GM12873 (cell line): ENCODE measurements around the gene UCKL1.

Experiments
- TF ChIP-seq, protein P1 (sequence below): IDR thresholded peaks from 2 replicates; pipeline ENCODE4 v1.5.1; 2012; ENCODE audit warnings: low read depth, mild to moderate bottlenecking, moderate library complexity, low read length, control low read depth; ENCODE audit not compliant: insufficient read depth; ENCODE audit errors: missing control alignments

UCKL1 gene

DNA sequence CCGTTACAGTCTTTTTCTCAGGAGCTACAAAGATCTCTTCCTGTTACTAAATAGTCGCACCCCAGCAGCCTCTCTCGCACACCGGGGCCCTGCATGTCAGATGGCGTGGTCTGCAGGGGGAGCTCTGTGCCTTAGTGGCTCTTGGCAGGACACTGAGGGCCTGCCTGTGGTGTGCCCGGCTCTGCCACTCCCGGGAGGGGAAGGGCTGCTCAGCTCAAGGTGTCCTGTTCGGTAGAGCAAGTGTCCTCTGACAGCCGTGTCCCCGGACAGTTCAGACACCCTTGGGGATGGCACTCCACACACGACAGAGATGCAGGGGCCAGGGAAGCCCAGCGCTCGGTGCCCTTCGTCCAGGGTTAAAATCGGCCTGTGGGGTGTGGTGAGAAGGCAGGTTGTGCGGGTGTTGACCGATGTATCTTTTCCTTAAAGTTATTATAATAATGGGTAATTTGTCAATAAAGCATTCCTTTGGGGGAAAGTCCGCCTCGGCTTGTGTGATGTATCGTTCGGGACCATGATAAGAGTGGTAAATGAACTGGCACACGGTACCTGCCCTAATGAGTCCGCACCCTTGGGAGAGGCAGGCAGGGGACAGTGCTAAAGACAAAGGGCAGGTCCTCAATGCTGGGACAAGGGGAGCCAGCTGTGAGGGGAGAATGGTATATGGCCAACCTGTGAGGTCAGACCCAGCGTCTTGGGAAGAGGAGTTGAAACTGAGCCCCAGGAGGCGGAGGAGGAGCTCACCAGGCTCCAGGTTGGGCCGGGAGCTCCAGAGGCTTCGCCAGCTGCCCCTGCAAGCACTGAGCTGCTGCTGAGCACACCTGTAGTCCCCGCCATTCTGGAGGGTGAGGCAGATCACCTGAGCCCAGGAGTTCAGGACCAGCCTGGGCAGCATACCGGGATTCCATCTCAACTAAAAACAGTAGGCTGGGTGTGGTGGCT lies 64.9 kb downstream of the UCKL1 start:
- TF ChIP-seq, protein P1, sequence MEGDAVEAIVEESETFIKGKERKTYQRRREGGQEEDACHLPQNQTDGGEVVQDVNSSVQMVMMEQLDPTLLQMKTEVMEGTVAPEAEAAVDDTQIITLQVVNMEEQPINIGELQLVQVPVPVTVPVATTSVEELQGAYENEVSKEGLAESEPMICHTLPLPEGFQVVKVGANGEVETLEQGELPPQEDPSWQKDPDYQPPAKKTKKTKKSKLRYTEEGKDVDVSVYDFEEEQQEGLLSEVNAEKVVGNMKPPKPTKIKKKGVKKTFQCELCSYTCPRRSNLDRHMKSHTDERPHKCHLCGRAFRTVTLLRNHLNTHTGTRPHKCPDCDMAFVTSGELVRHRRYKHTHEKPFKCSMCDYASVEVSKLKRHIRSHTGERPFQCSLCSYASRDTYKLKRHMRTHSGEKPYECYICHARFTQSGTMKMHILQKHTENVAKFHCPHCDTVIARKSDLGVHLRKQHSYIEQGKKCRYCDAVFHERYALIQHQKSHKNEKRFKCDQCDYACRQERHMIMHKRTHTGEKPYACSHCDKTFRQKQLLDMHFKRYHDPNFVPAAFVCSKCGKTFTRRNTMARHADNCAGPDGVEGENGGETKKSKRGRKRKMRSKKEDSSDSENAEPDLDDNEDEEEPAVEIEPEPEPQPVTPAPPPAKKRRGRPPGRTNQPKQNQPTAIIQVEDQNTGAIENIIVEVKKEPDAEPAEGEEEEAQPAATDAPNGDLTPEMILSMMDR = peak; percentile 3

GRCh38 chr20:63890616-63891015 lies 65.6 kb downstream of the UCKL1 start:
- TF ChIP-seq, protein P1 = no peak

DNA sequence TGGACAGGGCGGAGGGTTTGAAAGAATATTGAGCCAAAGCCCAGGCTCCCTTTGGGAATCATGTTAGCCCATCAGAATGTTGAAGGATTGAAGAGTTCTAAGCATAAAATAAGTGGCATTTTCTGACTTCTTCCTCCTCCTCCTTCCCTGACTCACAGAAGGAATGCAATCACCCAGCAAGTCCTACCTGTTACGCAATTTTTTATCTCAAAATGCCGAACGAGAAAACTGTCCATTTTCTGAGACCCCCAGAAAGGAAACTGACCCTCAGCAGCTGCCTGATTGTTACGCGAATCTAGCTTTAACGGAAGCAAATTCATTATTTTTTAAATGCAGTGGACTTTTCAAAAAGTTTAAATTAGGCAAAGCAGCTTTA lies 66.0 kb downstream of the UCKL1 start:
- TF ChIP-seq, protein P1 = no peak
